ENCODE results near the gene OR2S2. TPM values are rescaled to one million over a fixed set of nuclear protein-coding genes. Genes with fewer than 3 reads are reported as not detected.
A peak's percentile ranks its signal among the peaks of the same experiment; 100 is the strongest.
"Not testable (repeated sequence)": the region's sequence is repeated elsewhere in the genome, so short reads cannot be mapped to it uniquely, and the experiment has no call there.

Gene OR2S2
- total RNA-seq, 1 experiment from 2014 or later, result not detected

GRCh38 chr9:35914301-35914807 lies 43.6 kb downstream of the OR2S2 start:
- DNase-seq (ENCODE audit: low spot score), result peak; percentile 30
- in situ Hi-C loops (cut with HindIII; ENCODE audit: low sequenced_read_pairs), result no loop called here

GRCh38 chr9:35913429-35913828 lies 44.5 kb downstream of the OR2S2 start:
- DNase-seq (ENCODE audit: low spot score); in situ Hi-C loops (cut with HindIII; ENCODE audit: low sequenced_read_pairs): not testable (repeated sequence)

GRCh38 chr9:35912791-35913400 lies 45.1 kb downstream of the OR2S2 start:
- peak; percentile 40 for DNase-seq (ENCODE audit: low spot score)
- in situ Hi-C loops (cut with HindIII; ENCODE audit: low sequenced_read_pairs), result no loop called here

- in situ Hi-C loops (cut with HindIII; ENCODE audit: low sequenced_read_pairs), result no loop called here
- no peak for DNase-seq (ENCODE audit: low spot score)
Observed at GRCh38 chr9:35911690-35912089, 46.3 kb downstream of the OR2S2 start.

- in situ Hi-C loops (cut with HindIII; ENCODE audit: low sequenced_read_pairs), result no loop called here
- peak; percentile 34 for DNase-seq (ENCODE audit: low spot score)
Observed at GRCh38 chr9:35910613-35911359, 47.2 kb downstream of the OR2S2 start.

- DNase-seq (ENCODE audit: low spot score), result no peak
Observed at GRCh38 chr9:35909687-35910612, 48.0 kb downstream of the OR2S2 start.

GRCh38 chr9:35909274-35909673 lies 48.7 kb downstream of the OR2S2 start, which contains the start of gene SPAAR:
Gene SPAAR (plus strand): TSS chr9:35909490. CDS start chr9:35910464, 974 bp downstream.
- DNase-seq (ENCODE audit: low spot score), result no peak
- in situ Hi-C loops (cut with HindIII; ENCODE audit: low sequenced_read_pairs), result no loop called here

More at GRCh38 chr9:35909687-35910612, 48.0 kb downstream of the OR2S2 start:
- in situ Hi-C loops (cut with HindIII; ENCODE audit: low sequenced_read_pairs), result no loop called here

- peak; percentile 95 for DNase-seq (ENCODE audit: low spot score)
- in situ Hi-C loops (cut with HindIII; ENCODE audit: low sequenced_read_pairs), result no loop called here
Observed at GRCh38 chr9:35908504-35909125, 49.3 kb downstream of the OR2S2 start.

- in situ Hi-C loops (cut with HindIII; ENCODE audit: low sequenced_read_pairs), result no loop called here
- DNase-seq (ENCODE audit: low spot score), result peak; percentile 62
Observed at GRCh38 chr9:35907711-35908503, 50.0 kb downstream of the OR2S2 start.

Other genes with a start within 250 kb of the OR2S2 start
- 146 and 195 TPM in 2 replicates for gene TLN1, start 226.0 kb downstream of the OR2S2 start, total RNA-seq (2014; rRNA removed; shearing (Covaris generic))
- gene CREB3, start 225.5 kb downstream of the OR2S2 start, total RNA-seq (2014; rRNA removed; shearing (Covaris generic)), result 40.3 and 46.0 TPM in 2 replicates
- gene GBA2, start 208.9 kb downstream of the OR2S2 start, total RNA-seq (2014; rRNA removed; shearing (Covaris generic)), result 37.2 and 48.6 TPM in 2 replicates
- 13.8 and 15.0 TPM in 2 replicates for gene RGP1, start 208.9 kb downstream of the OR2S2 start, total RNA-seq (2014; rRNA removed; shearing (Covaris generic))
- not detected in 2 replicates for gene MSMP, start 203.9 kb downstream of the OR2S2 start, total RNA-seq (2014; rRNA removed; shearing (Covaris generic))
- gene NPR2, start 166.6 kb downstream of the OR2S2 start, total RNA-seq (2014; rRNA removed; shearing (Covaris generic)), result 0.07 and 0.86 TPM in 2 replicates
- gene SPAG8, start 145.9 kb downstream of the OR2S2 start, total RNA-seq (2014; rRNA removed; shearing (Covaris generic)), result 2.1 and 2.4 TPM in 2 replicates
- gene HINT2, start 143.1 kb downstream of the OR2S2 start, total RNA-seq (2014; rRNA removed; shearing (Covaris generic)), result 32.3 and 55.8 TPM in 2 replicates
- not detected in 2 replicates for gene FAM221B, start 129.4 kb downstream of the OR2S2 start, total RNA-seq (2014; rRNA removed; shearing (Covaris generic))
- gene TMEM8B, start 128.9 kb downstream of the OR2S2 start, total RNA-seq (2014; rRNA removed; shearing (Covaris generic)), result 1.2 and 2.5 TPM in 2 replicates
- gene OR13J1, start 87.8 kb downstream of the OR2S2 start, total RNA-seq (2014; rRNA removed; shearing (Covaris generic)), result not detected in 2 replicates
- not detected in 2 replicates for gene HRCT1, start 52.0 kb downstream of the OR2S2 start, total RNA-seq (2014; rRNA removed; shearing (Covaris generic))
- gene SPAAR, start 48.7 kb downstream of the OR2S2 start, total RNA-seq (2014; rRNA removed; shearing (Covaris generic)), result 2.6 and 3.5 TPM in 2 replicates
- 2.4 and 9.2 TPM in 2 replicates for gene RECK, start 78.8 kb upstream of the OR2S2 start, total RNA-seq (2014; rRNA removed; shearing (Covaris generic))
- gene GLIPR2, start 178.6 kb upstream of the OR2S2 start, total RNA-seq (2014; rRNA removed; shearing (Covaris generic)), result 15.0 and 19.8 TPM in 2 replicates
- 0.62 TPM in 1 of 2 replicates, not detected in the other for gene CCIN, start 211.2 kb upstream of the OR2S2 start, total RNA-seq (2014; rRNA removed; shearing (Covaris generic))
- 630 and 665 TPM in 2 replicates for gene CLTA, start 232.8 kb upstream of the OR2S2 start, total RNA-seq (2014; rRNA removed; shearing (Covaris generic))

Measured in G401 (cell line).